Neuronal stem cell (in vitro differentiated cells): Measurements from ENCODE around the gene GSG1.

Source experiments
- DNase-seq: peaks from one replicate; pipeline ENCODE4 v3.0.0-alpha.2; 2013; ENCODE audit warnings: low spot score
- H2AFZ ChIP-seq: one replicate; pipeline ENCODE4 v1.6.1; 2013; ENCODE audit warnings: mild to moderate bottlenecking, low read length, inconsistent platforms
- H2AK5ac ChIP-seq: 2 replicates; pipeline ENCODE4 v1.6.1; 2013; ENCODE audit warnings: low read depth, mild to moderate bottlenecking, inconsistent platforms, low read length, moderate library complexity, mixed read lengths
- H2BK120ac ChIP-seq: 2 replicates; pipeline ENCODE4 v1.6.1; 2013; ENCODE audit warnings: low read depth, mild to moderate bottlenecking, inconsistent platforms, low read length, moderate library complexity, mixed read lengths
- H2BK12ac ChIP-seq: one replicate; pipeline ENCODE4 v1.6.1; 2013; ENCODE audit warnings: low read length, inconsistent platforms
- H2BK15ac ChIP-seq: 2 replicates; pipeline ENCODE4 v1.6.1; 2013; ENCODE audit warnings: mild to moderate bottlenecking, low read length, inconsistent platforms, mixed read lengths
- H2BK5ac ChIP-seq: one replicate; pipeline ENCODE4 v1.6.1; 2013; ENCODE audit warnings: inconsistent platforms, mild to moderate bottlenecking, low read length, moderate library complexity
- H3K14ac ChIP-seq: one replicate; pipeline ENCODE4 v1.6.1; 2013; ENCODE audit warnings: low read length, inconsistent platforms
- H3K18ac ChIP-seq: 2 replicates; pipeline ENCODE4 v1.6.1; 2013; ENCODE audit warnings: low read length, inconsistent platforms
- H3K23ac ChIP-seq: 2 replicates; pipeline ENCODE4 v1.6.1; 2013; ENCODE audit warnings: low read depth, mild to moderate bottlenecking, mixed read lengths, low read length, inconsistent platforms; ENCODE audit not compliant: poor library complexity
- H3K27ac ChIP-seq: replicated peaks from 3 replicates; pipeline ENCODE4 v1.5.1; 2013; ENCODE audit warnings: low read length, inconsistent platforms
- H3K27me3 ChIP-seq, 3 experiments: 2 replicates each; pipeline ENCODE4 v1.6.1; 2013; ENCODE audit warnings: low read length in 3 of 3, mild to moderate bottlenecking in 2 of 3, inconsistent platforms in 1 of 3, low read depth in 1 of 3, mixed read lengths in 1 of 3, moderate library complexity in 1 of 3; ENCODE audit not compliant: control insufficient read depth in 3 of 3, insufficient read depth in 3 of 3
- H3K36me3 ChIP-seq, 2 donors: replicated peaks in 1 of 2; 2 replicates each; pipeline ENCODE4 v1.6.1; 2013; ENCODE audit warnings: low read length in 2 of 2; ENCODE audit not compliant: control insufficient read depth in 2 of 2, insufficient read depth in 2 of 2
- H3K4ac ChIP-seq: 2 replicates; pipeline ENCODE4 v1.6.1; 2013; ENCODE audit warnings: inconsistent platforms, mild to moderate bottlenecking, low read length, moderate library complexity
- H3K4me1 ChIP-seq, 2 donors: 1 replicate in 1 of 2; 2 replicates in 1 of 2; pipeline ENCODE4 v1.6.1; 2013; ENCODE audit warnings: low read length in 2 of 2, low read depth in 1 of 2; ENCODE audit not compliant: control insufficient read depth in 2 of 2, insufficient read depth in 1 of 2
- H3K4me2 ChIP-seq: one replicate; pipeline ENCODE4 v1.6.1; 2013; ENCODE audit warnings: mild to moderate bottlenecking, low read length, inconsistent platforms; ENCODE audit not compliant: insufficient read depth, poor library complexity, severe bottlenecking
- H3K4me3 ChIP-seq, 2 donors: 2 replicates each; pipeline ENCODE4 v1.5.1; 2013; ENCODE audit warnings: low read length in 2 of 2, mild to moderate bottlenecking in 2 of 2, inconsistent platforms in 1 of 2, moderate library complexity in 1 of 2
- H3K79me1 ChIP-seq: one replicate; pipeline ENCODE4 v1.6.1; 2013; ENCODE audit warnings: low read depth, mild to moderate bottlenecking, inconsistent platforms, low read length, moderate library complexity
- H3K9ac ChIP-seq: one replicate; pipeline ENCODE4 v1.6.1; 2013; ENCODE audit warnings: mild to moderate bottlenecking, low read depth, low read length, inconsistent platforms; ENCODE audit not compliant: poor library complexity
- H3K9me3 ChIP-seq, 2 donors: replicated peaks in 1 of 2; 2 replicates each; pipeline versions ENCODE3 to v1.6.1; 2013; ENCODE audit warnings: low read length in 2 of 2, mild to moderate bottlenecking in 2 of 2, inconsistent platforms in 1 of 2, low read depth in 1 of 2, mixed read lengths in 1 of 2, moderate library complexity in 1 of 2; ENCODE audit not compliant: control insufficient read depth in 2 of 2, insufficient read depth in 1 of 2
- H4K8ac ChIP-seq: one replicate; pipeline ENCODE4 v1.6.1; 2013; ENCODE audit warnings: low read depth, mild to moderate bottlenecking, inconsistent platforms, low read length, moderate library complexity
- H4K91ac ChIP-seq: one replicate; pipeline ENCODE4 v1.6.1; 2013; ENCODE audit warnings: low read length, low read depth, mild to moderate bottlenecking, inconsistent platforms; ENCODE audit not compliant: poor library complexity
- WGBS, 2 donors: extraction: QIAGEN DNeasy Blood & Tissue Kit; methylation state at CpG; one replicate each; pipeline ENCODE4 v1.1.7; 2013; ENCODE audit warnings: missing lambda C conversion rate in 2 of 2, mixed read lengths in 1 of 2; ENCODE audit not compliant: insufficient read length in 2 of 2, insufficient replicate concordance in 1 of 2; ENCODE audit errors: extremely low coverage in 2 of 2; 5-methylcytosine and 5-hydroxymethylcytosine counted together

The GSG1 gene

DNA sequence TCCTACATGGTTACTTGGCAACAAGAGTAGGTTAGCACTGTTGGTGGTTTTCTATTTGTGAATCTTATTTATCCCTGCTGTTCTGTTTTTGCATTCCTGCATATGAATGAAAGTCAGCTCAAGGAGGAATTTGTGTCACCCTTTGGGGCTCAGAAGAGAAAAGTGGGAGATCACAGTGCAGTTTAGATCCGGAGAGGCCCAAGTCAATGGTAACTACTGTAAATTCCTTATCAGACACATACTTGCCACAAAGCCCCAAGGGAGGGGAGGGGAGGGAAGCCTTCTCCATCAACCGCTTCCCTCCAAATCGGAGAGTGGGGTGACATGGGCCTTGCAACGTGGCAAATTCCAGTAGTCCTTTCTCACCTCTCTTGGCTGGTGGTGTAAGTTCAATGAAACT lies 15.0 kb downstream of the GSG1 start:
- WGBS, 2 donors: no CpG with 5 or more reads among the region's 4 CpGs
- Histone ChIP-seq H2BK5ac (no peak overlapping the region), H3K79me1 (no peaks in the 10 kb centered on the region), H3K27ac (no peak overlapping the region), H3K23ac (no peak overlapping the region), H4K8ac (no peak overlapping the region), H3K14ac (no peak overlapping the region), H3K36me3 (no peaks in the 10 kb centered on the region), H2AK5ac (no peak overlapping the region), H2BK120ac (no peak overlapping the region), H3K9ac (no peak overlapping the region), H2AFZ (no peak overlapping the region), H2BK15ac (no peak overlapping the region), H3K4me1 (peaks cover 5 to 20% of the 10 kb centered on the region in 2 donors), H2BK12ac (no peak overlapping the region), H3K4ac (no peak overlapping the region), H4K91ac (no peak overlapping the region), H3K27me3 (no peaks in the 10 kb centered on the region), H3K4me3 (no peak overlapping the region), H3K18ac (no peak overlapping the region), H3K9me3 (peaks cover 2 to 6% of the 10 kb centered on the region in 2 donors), H3K4me2 (no peak overlapping the region)
- DNase-seq: no peak

DNA sequence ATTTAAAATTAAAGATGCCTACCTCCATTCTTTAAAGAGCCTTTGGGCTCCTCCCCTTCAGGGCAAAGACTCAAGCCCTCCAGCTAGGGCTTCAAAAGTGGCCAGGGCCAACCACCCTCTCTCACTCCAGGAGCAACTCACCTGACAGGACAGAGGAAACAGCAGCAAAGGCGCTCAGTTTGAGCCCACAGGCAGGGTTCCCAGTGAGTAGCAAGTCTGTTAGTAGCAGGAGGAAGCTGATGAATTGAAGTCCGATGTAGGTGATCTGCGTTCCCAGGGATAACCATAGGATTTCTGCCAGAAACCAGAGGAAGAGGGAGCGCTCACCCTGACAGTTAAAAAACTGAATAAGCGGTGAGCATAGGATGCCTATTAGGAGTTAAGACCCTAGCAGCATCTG lies 15.7 kb downstream of the GSG1 start:
- Histone ChIP-seq H2BK5ac (no peak overlapping the region), H3K4me2 (no peak overlapping the region), H3K79me1 (no peaks in the 10 kb centered on the region), H3K18ac (no peak overlapping the region), H4K91ac (no peak overlapping the region), H3K36me3 (no peaks in the 10 kb centered on the region), H2BK12ac (no peak overlapping the region), H2BK15ac (no peak overlapping the region), H3K4me1 (peaks cover 5 to 15% of the 10 kb centered on the region in 2 donors), H2BK120ac (no peak overlapping the region), H3K9me3 (peaks cover 2 to 6% of the 10 kb centered on the region in 2 donors), H3K27ac (no peak overlapping the region), H3K14ac (no peak overlapping the region), H4K8ac (no peak overlapping the region), H3K4me3 (no peak overlapping the region), H2AK5ac (no peak overlapping the region), H3K9ac (no peak overlapping the region), H2AFZ (no peak overlapping the region), H3K27me3 (no peaks in the 10 kb centered on the region), H3K4ac (no peak overlapping the region), H3K23ac (no peak overlapping the region)
- no peak for DNase-seq
- WGBS, 2 donors: no CpG with 5 or more reads among the region's 5 CpGs

DNA sequence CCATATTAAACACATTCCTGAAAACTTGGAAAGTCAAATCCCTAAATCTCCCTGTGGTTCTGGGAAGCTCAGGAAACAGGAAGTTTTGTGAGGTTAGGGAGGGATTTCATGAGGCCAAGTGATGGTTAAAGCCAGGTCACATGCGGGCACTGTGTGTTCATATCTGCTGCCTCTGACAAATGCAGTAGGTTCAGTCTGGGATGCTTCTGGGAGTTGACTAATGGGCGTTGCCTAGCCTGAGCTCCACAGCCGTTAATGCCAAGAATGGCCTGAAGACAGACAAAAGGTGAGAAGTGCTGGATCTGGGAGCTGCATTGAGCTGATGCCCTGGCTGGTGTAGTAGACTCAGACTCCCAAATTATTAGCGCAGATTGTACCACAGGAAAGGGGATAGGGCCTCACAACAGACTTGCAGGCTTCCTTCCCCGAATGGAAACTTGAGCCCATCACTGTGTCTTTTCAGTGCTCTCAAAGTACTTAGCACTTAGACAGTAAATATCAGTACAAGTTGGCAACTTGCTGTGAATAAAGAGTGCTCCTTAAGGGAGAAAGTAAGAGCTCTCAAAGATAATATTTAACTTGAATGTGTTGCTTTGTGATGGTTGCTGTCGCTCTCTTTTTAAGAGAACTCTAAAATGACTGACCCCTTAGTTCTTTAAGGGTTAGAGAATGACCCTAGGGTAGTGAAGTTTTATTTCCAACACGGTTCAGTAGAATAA lies 17.3 kb downstream of the GSG1 start:
- Histone ChIP-seq H2BK120ac (no peak overlapping the region), H3K27me3 (no peaks in the 10 kb centered on the region), H4K8ac (no peak overlapping the region), H3K36me3 (peaks cover 0 to 4% of the 10 kb centered on the region in 2 donors), H3K18ac (no peak overlapping the region), H2AK5ac (no peak overlapping the region), H2BK12ac (no peak overlapping the region), H3K4ac (no peak overlapping the region), H3K9me3 (peaks cover 2 to 7% of the 10 kb centered on the region in 2 donors), H3K4me1 (peaks cover 5 to 15% of the 10 kb centered on the region in 2 donors), H3K23ac (no peak overlapping the region), H3K9ac (no peak overlapping the region), H2AFZ (no peak overlapping the region), H3K79me1 (no peaks in the 10 kb centered on the region), H3K4me3 (no peak overlapping the region), H2BK15ac (no peak overlapping the region), H3K14ac (no peak overlapping the region), H3K27ac (no peak overlapping the region), H3K4me2 (no peak overlapping the region), H2BK5ac (no peak overlapping the region), H4K91ac (no peak overlapping the region)
- WGBS, 2 donors: no CpG with 5 or more reads among the region's 7 CpGs
- DNase-seq: no peak

DNA sequence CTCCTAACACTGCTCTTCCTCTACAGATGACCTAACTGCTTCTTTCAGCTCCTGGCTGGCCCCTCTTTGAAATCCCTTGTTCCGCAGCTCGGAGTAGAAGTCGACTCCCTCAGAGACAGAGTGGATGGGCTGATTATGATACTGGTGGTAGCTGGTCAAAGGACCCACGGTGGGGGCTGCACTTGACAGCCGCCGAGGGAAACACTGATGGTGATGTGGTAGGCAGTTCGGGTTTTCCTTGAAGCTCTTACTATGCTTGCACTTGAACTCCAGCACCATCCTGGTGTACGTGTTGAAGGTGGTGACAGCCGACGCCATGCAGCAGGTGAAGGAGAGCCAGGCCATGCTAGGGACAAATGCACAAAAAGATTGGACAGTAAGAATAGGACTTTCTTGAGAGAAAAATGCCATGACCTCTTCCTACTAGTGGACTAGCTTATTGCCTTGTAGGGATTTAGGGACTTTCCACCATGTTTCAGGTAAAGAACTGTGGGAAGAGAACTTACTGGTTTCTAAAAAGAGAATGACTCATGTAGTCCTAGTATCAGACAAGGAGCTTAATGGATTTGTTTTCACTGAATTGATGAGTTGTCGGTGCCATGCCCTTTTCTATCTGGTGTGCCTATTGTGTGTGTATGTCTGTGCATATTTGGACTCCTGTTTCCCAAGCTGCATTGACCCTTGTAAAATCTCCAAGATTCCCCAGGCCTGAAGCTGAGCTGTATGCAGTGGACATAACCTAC lies 18.4 kb downstream of the GSG1 start:
- Histone ChIP-seq H4K8ac (no peak overlapping the region), H3K23ac (no peak overlapping the region), H2AK5ac (no peak overlapping the region), H2BK120ac (no peak overlapping the region), H2BK5ac (no peak overlapping the region), H3K27ac (no peak overlapping the region), H2AFZ (no peak overlapping the region), H3K4me2 (no peak overlapping the region), H2BK12ac (no peak overlapping the region), H3K4me3 (no peak overlapping the region), H3K14ac (no peak overlapping the region), H3K36me3 (peaks cover 2 to 10% of the 10 kb centered on the region in 2 donors), H3K79me1 (no peaks in the 10 kb centered on the region), H2BK15ac (no peak overlapping the region), H3K9ac (no peak overlapping the region), H3K9me3 (peaks cover 0 to 13% of the 10 kb centered on the region in 2 donors), H4K91ac (no peak overlapping the region), H3K4ac (no peak overlapping the region), H3K18ac (no peak overlapping the region), H3K4me1 (peaks cover 5 to 15% of the 10 kb centered on the region in 2 donors), H3K27me3 (no peaks in the 10 kb centered on the region)
- DNase-seq: no peak
- no CpG with 5 or more reads among the region's 11 CpGs for WGBS, 2 donors
